NCI-H2029 treated with DMSO at 0.1 percent for 48 hours (cell line): Measurements from ENCODE around the gene CUX1.
"Not testable (repeated sequence)": the region's sequence is repeated elsewhere in the genome, so short reads cannot be mapped to it uniquely, and the experiment has no call there.

Experiments
- DNase-seq: peaks from one replicate; lab custom pipeline; 2025; lab: John Stamatoyannopoulos, UW

CUX1 gene

DNA sequence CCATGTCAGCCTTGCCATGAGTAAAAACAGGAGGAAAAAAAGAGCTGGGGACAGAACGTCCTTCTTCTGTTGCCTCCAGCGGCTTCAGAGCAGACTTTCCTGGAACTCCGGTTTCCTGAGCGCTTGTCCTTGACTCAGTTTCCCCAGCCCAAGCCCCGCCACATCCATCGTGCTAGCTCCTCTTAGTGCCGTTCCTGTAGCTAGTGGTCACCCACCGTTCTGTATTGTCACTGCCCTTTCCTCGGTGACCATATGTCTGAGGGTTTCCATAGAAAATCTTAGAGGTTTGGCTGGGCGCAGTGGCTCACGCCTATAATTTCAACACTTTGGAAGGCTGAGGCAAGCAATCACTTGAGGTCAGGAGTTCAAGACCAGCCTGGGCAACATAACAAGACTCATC lies 100.1 kb downstream of the CUX1 start:
- no peak for DNase-seq

DNA sequence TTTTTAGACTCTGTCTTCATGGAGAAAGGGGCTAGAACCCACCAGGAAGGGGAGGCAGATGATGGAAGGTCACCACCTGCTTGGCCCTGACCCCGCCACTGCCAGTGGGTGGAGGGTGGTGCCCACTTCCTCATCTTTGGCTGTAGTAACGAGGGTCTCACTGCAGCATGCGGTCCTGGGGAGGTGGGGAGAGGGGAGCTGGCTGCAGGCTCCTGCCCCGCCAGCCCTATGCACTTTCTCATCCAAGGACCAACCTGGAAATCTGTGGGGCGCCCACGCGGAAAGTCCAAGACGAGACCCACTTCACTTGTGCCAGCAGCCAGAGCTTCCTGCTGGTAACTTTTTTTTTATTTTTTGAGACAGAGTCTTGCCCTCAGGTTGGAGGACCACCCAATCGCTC lies 101.0 kb downstream of the CUX1 start:
- no peak for DNase-seq

DNA sequence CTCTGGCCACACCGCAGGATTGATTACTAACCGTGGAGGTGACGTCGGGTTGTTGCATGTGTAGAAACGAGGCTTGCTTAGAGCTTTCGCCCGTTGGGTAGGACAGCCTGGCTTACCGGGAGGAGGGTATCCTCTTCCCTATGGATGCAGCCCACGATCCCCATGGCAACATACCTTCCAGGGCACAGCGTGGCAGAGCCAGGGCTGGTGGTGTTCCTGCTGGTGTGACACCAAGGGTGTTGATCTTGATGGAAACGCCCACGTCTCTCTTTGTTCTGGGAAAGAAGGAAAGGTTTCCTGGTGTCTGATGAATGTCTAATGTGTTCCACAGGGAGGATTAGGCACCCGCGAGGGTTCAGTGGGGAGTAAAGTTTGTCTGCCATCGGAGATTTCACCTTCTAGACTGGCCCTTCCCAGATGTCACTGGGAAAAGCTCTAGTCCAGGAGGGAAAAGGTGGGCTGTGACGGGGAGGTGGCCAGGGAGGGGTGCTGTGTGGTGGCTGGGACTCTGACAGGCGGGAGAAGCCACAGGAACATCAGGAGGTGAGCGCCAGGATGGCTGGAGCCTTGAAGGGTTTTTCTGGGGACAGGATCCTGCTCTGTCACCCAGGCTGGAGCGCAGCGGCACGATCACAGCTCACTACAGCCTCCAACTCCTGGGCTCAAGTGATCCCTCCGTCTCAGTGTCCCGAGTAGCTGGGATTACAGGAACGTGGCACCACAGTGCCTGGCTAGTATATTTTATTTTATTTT lies 102.1 kb downstream of the CUX1 start:
- DNase-seq: no peak

DNA sequence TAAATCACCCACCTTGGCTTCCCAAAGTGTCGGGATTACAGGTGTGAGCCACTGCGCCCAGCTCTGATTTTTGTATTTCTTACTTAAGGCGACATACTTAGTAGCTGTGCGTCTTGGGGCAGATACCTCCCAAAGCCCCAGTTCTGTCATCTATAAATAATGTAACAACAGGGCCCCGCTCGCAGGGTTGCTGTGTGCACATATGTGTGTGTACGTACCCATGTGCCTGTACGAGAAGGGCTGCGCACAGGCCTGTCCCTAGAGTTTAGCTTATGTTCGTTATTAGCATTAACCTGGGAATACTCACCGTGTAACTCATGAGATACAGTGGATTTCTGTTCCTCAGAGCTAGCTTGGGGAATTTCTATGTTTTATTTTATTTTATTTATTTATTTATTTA lies 103.6 kb downstream of the CUX1 start:
- DNase-seq: no peak

DNA sequence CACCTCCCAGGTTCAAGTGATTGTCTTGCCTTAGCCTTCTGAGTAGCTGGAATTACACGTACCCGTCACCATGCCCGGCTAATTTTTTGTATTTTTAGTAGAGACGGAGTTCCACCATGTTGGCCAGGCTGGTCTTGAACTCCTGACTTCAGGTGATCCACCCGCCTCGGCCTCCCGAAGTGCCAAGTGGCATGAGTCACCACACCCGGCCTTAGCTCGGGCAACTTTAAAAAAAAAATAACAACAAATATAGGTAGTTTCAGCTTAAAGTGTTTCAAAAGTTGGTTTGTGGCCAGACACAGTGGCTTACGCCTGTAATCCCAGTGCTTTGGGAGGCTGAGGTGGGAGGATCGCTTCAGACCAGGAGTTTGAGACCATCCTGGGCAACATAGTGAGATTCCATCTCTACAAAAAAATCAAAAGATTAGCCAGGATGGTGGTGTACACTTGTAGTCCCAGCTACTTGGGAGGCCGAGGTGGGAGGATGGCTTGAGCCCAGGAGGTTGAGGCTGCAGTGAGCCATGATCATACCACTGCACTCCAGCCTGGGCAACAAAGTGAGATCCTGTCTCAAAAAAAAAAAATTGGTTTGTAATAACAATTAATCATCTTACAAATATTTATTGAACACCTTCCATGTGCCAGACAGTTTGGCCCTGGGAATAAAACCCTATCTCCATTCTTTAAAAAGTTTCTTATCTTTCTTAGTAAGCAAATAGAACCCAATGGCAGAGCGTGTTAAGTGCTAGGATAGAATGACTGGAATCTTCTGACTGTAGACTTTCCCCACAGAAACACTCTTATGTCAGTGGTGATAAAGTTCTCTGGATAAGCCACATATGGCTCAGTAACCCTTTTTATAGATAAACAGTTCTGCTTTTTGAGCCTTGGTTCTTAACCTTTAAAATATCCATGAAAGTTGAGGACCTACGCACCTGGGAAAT lies 104.4 kb downstream of the CUX1 start:
- not testable (repeated sequence) for DNase-seq

DNA sequence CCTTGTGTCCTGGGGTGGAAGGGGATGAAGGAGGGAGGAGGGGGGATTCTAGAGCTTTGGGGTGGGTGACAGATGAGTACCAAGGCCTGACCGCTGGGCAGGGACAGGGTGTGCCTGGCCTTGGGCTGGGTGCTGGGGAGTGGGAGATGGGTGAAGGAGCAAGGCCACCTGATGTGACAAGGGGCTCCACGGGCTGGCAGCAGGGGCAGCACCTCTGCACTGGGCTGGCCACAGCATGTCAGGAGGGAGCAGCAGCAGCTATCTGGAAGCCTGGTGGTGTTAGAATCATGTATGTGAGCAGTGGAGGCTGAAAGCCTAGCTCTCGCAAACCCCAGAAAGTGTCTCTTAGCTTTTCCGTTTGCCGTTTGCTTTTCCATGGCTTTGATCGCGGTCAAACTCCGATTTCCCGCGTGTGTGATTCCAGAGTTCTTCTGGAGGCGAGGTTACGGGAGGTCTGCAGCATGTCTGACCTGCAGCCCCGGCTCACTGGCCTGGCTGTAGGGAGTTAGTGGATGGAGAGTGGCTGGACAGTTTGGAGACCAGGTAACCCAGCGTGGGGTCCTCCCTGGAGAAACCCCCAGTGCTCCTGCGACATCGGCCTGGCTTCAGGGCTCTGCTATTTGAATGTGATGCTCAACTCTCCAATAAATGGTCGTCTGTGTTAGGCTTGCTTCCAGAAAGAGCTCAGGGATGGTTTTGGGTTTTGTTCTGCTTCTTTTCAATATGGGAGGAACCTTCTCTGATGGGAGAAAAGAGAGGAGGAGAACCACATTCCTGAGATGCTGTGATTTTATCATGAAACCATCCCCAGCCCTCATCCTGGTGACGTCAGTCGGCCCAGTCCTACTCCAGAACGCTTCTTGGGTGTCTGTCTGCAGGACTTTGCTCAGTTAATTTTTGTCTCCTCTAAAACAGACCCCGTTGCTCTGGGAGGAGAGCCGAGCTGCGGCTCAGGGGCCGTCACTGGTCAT lies 105.5 kb downstream of the CUX1 start:
- DNase-seq: no peak

DNA sequence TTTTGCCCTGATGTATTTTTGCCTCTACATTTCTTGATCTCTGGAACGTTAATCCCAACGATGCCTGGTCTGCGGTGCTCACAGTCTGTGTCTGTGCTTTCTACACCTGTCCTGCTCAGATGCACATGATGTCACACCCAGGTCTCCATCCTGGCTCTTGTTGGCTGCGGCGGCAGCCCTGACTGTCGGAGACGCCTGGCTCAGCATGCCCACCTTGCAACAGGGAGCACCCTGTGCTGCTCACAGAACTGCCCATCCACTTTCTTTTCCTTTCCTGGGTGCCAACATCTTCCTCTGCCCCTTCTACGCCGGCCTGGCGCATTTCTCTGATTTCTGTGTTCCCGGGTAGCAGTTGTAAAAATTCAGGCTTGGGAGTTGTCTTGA lies 106.2 kb downstream of the CUX1 start:
- no peak for DNase-seq

DNA sequence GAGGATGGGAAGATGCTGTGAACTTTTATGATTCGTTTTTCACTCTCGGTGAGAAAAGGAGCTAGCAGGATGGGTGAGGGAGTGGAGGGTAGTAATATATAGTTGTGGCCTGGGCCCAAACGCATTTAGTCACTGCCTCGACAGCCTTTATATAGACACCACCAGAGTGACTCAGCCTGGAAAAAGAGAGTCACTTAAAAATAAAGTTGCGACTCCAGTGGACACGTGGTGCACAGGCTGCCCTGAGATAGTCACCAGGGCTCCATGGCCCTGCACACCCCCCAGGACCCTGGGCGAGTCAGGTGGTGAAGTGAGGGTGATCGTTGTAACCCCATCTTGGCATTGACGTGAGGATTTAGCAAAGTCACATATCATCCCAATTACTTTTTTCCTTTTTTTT lies 106.7 kb downstream of the CUX1 start:
- no peak for DNase-seq

DNA sequence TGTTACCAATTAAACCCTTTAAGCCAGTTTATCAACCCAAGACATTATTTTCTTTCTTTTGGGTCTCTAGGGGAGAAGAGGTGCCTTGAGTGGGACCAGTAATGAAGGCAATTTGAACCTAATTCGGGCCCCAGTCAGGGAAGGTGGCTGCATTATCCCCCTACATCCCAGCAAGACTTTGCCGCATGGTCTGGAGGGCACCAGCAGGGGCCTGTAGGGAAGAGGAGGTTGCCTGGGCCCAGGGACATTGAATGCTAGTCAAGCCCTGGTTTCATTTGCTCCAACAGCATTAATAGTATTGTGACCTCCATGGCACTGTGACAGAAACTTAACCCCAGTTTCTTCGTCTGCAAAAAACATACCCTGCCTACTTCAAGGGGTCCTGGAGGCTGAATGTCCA lies 108.8 kb downstream of the CUX1 start:
- no peak for DNase-seq

DNA sequence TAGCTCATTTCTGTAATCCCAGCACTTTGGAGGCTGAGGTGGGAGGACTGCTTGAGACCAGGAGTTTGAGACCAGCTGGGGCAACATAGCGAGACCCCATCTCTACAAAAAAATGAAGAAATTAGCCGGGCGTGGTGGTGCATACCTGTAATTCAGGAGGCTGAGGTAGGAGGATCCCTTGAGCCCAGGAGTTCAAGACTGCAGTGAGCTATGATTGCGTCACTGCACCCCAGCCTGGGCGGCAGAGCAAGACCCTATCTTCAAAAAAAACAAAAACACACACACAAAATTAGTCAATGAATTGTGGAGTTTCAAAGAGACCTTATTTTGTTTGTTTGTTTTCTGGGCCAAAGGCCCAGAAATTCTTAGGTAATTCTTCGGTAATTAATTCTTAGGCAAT lies 110.0 kb downstream of the CUX1 start:
- DNase-seq: no peak

DNA sequence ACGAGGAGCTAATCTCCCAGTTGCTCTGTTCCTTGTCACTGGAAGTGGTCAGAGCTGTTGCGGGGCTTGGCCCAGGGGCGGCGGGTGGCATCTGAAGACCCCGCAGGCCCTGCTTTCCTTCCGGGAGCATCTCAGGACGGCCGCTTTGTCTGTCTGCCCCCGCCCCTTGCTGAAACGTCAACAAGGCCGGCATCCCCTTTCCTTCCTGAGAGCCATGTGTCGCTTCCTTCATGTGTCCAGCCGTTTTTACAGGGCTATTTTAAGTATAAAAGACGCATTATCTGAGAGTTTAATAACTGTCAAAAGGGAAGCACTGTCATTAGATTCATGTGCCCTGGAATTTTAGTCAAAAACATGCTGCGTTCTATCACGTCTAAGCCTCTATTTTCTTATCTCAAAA lies 110.4 kb downstream of the CUX1 start:
- no peak for DNase-seq

DNA sequence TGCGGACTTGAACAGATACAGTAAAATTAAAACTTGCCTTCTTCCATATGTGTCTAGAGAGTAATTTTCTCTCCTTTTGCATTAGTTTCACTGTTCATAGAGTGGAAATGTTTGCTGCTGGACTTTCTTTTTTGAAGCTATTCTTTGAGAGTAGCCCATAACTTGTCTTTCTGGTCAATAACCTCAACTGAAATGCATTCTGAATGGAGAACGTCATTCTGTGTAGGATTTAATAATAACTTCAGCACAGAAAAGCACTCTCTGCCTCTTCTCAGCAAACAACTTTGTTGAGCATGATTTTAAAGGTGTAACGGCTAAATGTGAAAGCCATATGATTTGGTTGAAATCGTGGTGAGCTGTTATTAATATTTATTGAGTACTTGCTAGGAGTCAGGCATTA lies 111.8 kb downstream of the CUX1 start:
- DNase-seq: no peak

DNA sequence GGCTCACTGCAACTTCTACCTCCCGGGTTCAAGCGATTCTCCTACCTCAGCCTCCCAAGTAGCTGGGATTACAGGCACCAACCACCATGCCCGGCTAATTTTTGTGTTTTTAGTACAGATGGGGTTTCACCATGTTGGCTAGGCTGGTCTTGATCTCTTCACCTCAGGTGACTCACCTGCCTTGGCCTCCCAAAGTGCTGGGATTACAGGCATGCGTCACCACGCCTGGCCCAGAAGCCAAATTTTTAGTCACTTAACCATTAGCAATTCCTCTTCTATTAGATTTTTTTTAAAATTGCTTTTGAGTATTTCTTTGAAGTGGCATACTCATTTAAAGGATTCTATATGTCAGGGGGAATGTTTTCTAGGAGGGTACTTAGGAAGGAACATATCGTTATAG lies 112.5 kb downstream of the CUX1 start:
- not testable (repeated sequence) for DNase-seq

DNA sequence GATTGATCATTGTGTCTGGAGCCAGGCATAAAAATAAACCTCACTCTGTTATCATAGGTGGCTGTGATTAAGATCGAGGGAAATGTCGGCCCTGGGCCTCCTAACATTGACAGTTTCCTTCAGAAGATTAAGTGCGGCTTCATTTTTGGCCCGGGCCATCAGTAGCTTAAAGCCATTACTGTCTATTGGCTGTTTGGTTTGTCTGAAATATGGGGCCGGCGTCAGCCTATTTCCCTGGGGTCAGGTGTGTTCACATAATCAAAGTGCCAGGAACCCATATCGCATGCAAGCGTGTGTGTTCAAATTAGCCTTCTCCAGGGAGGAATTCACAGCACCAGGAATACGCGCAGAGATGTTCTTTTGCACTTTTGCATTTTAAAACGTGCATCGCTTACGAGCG lies 114.7 kb downstream of the CUX1 start:
- no peak for DNase-seq

DNA sequence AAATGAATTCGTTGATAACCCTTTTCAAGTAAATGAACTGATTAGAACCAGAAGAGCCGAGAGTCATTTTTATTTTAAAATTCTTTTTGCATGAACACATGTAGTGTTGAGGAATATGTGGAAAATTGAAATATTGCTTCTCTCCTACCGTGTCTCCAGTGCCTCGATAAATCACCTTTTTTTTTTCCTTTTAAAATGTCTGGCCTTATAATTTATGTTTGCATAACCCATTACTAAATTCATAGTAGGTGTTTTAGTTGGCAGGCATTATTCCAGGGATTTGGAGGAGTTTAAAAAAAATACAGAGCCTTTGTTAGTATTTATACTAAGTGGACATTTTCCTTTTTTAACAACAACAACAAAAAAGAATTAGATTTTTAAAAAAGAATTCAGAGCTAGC lies 115.6 kb downstream of the CUX1 start:
- no peak for DNase-seq

DNA sequence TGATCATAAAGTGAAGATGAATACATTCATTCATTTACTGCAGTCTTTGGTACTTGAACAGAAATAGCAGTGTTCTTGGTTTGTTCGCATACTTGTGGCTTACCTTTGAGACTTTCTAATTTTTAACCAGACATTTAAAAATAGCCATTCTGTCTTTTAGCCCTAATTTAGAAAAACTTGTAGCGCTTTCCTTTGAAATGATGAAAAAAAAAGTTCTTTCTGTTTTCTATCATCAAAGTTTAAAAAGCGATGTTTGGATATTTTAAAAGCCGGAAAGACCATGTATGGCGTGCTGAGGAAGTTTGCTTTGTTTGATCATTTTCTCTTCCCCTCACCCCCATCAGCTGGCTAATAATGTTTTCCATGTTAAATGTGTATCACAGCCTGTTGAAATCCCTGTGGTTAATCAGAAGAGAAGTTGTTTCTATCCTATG lies 116.3 kb downstream of the CUX1 start:
- no peak for DNase-seq

DNA sequence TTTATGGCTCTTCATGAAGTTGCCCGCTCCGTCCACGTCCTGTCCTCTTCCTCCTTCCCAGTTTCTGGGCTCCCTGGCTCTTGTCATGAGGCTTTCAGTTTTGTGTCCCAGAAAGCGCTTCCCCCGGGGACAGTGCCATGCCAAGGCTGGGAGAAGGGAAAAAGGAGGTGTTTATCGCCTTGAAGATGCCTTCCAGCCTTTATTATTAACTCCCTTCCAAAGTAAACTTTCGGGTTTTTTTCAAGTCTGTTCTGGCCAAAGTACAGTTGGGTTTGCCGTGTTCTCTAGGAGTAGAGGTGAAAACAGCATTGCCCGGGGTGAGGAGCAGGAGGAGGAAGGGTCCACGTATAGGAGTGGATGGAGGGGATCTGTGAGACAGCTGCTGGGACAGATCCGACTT lies 117.2 kb downstream of the CUX1 start:
- no peak for DNase-seq

DNA sequence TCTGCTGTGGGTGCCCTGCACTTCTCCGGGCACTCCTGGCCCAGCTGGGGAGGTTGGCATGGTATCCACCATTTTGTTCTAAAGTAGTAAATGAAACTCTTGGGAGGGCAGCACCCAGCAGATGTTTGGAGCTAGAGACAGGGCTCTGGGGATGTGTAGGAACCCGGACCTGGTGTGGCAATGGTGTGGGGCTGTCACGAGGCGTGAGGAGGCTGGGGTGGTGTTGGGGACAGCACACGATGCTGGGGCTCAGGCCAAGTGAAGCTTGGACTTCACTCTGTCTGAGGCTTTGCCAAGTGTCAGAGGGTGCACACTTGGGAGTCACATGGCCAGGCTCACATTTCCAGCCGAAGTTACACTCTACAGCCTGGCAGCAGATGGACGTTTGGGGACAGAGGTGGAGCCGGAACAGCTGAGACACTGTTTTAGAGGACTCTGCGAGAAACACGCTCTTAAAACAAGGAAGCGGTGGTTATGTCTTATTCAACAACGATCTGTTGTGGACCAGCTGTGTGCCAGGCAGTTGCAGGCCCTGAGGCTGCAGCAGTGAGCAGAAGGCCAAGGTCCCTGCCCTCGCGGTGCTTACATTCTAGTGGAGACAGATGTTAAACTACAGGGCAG lies 118.2 kb downstream of the CUX1 start:
- no peak for DNase-seq

DNA sequence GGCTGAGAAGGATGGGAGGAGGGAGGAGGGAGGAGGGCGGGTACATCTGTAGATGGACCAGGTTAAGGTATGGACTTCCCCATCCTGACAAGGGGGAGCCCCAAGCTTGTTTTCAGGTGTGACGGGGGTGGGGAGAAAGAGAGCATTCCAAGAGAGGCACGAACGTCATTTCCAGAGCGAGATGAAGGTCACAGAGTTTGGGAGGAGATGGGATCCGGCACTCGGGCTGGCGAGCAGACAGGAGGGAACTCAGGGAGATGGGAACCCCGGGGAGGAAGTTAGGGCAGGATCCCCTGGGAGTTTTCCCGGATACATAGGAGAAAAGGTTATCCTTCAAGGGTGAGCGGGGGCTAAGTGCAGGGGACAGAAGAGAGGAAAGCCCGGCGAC lies 118.8 kb downstream of the CUX1 start:
- DNase-seq: no peak

DNA sequence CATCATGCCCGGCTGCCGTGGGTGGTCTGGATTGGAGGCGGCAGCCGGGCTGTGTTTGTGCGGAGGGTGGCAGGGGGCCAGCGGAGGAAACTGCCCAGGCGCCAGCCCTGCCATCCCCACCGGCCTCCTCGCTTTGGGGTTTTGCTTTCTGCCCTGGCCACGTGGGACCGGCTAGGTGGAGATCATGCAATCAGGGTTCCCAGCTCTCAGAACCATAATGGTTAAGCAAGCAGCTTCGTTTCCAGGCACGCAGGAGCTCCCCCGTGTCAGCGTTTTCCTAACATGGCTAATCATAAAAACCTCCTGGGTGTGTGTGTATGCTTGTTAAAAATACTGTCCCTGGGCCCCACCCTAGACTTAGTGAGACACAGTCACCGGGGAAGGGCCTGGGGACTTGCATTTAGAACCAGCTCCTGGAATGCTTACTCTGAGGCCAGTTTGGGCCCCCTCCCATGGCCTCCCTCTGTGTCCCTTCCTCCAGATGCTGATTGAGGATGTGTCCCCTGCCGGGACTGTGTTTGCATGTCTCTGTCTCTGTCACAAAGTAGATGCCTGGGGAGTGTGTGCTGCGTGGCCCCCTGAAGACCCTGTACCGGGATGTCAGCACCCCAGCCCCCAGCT lies 119.3 kb downstream of the CUX1 start:
- DNase-seq: no peak
